ENCODE measurements around the gene RAD23B.

RAD23B gene

DNA sequence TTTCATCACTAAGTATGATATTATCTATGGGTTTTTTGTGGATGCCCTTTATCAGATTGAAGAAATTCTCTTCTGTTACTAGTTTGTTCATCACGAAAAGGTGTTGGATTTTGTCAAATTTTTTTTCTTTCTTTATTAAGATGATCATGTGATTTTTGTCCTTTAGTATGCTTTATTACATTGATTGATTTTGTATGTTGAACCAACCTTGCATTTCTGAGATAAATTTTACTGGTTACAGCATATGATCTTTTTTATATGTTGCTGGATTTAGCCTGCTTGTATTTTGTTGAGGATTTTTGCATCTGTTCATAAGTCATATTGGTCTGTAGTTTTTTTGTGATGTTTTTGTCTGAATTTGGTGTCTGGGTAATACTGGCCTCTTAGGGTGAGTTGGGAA, 42.8 kb downstream of the RAD23B start:
- no peak for TF ChIP-seq REST (IDR thresholded peaks at IDR 0.05; ENCODE audit: insufficient replicate concordance, low read depth)
- TF ChIP-seq POLR2AphosphoS5 (IDR thresholded peaks at IDR 0.05; ENCODE audit: low read depth) = no peak
- TF ChIP-seq SPI1 (IDR thresholded peaks at IDR 0.05; ENCODE audit: borderline replicate concordance, low read depth) = no peak
- TF ChIP-seq CTCF (IDR thresholded peaks at IDR 0.05; ENCODE audit: insufficient read depth, low read length) = no peak
- TF ChIP-seq GABPA (IDR thresholded peaks at IDR 0.05; ENCODE audit: low read depth) = no peak
- H3K27me3 ChIP-seq (ENCODE audit: insufficient read depth, poor library complexity, severe bottlenecking) = no peaks in the 10 kb centered on the region
- H3K27ac ChIP-seq (replicated peaks) = no peak overlapping the region
- no peak for DNase-seq (ENCODE audit: low read depth in 1 of 2, low spot score in 1 of 2)
- H3K4me3 ChIP-seq (replicated peaks; ENCODE audit: insufficient read depth, low read length) = no peak overlapping the region

GRCh38 chr9:107328510-107328909, 45.4 kb downstream of the RAD23B start:
- no peaks in the 10 kb centered on the region for H3K27me3 ChIP-seq (ENCODE audit: insufficient read depth, poor library complexity, severe bottlenecking)
- TF ChIP-seq POLR2AphosphoS5 (IDR thresholded peaks at IDR 0.05; ENCODE audit: low read depth) = no peak
- no peak for TF ChIP-seq REST (IDR thresholded peaks at IDR 0.05; ENCODE audit: insufficient replicate concordance, low read depth)
- no peak for TF ChIP-seq CTCF (IDR thresholded peaks at IDR 0.05; ENCODE audit: insufficient read depth, low read length)
- TF ChIP-seq SPI1 (IDR thresholded peaks at IDR 0.05; ENCODE audit: borderline replicate concordance, low read depth) = no peak
- no peak for TF ChIP-seq GABPA (IDR thresholded peaks at IDR 0.05; ENCODE audit: low read depth)
- no peak for DNase-seq (ENCODE audit: low read depth in 1 of 2, low spot score in 1 of 2)
- no peak overlapping the region for H3K27ac ChIP-seq (replicated peaks)
- H3K4me3 ChIP-seq (replicated peaks; ENCODE audit: insufficient read depth, low read length) = no peak overlapping the region

DNA sequence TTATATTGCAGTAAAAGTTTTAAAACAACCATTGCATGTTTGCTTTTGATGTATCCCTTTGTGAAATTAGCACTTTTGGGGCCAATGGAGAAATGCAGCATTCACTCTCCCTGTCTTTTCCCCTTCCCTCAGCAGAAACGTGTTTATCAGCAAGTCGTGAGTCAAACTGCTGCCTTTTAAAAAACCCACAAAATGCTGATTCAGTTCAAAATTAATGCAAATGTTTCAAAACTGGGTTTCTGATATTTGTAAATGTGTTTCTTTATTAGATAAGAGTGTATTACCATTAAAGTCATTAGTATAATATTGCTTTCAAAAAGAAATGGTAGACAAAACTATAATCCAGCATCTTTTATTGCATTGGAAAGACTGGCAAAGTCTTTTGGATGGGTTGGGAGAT, 47.3 kb downstream of the RAD23B start:
- Histone ChIP-seq H3K27me3 (ENCODE audit: insufficient read depth, poor library complexity, severe bottlenecking) (no peaks in the 10 kb centered on the region), H3K4me3 (replicated peaks; ENCODE audit: insufficient read depth, low read length) (no peak overlapping the region), H3K27ac (replicated peaks) (no peak overlapping the region)
- no peak for DNase-seq (ENCODE audit: low read depth in 1 of 2, low spot score in 1 of 2)
- no peak for TF ChIP-seq REST (IDR thresholded peaks at IDR 0.05; ENCODE audit: insufficient replicate concordance, low read depth)
- TF ChIP-seq POLR2AphosphoS5 (IDR thresholded peaks at IDR 0.05; ENCODE audit: low read depth) = no peak
- TF ChIP-seq CTCF (IDR thresholded peaks at IDR 0.05; ENCODE audit: insufficient read depth, low read length) = no peak
- no peak for TF ChIP-seq GABPA (IDR thresholded peaks at IDR 0.05; ENCODE audit: low read depth)
- TF ChIP-seq SPI1 (IDR thresholded peaks at IDR 0.05; ENCODE audit: borderline replicate concordance, low read depth) = no peak

Measured in HL-60 (cell line).